SK-N-SH (cell line): ENCODE data around the gene TIMM23B.
"Not testable (repeated sequence)": the region's sequence is repeated elsewhere in the genome, so short reads cannot be mapped to it uniquely, and the experiment has no call there.

ENCODE experiments used
- ELF1 ChIP-seq: IDR thresholded peaks from 2 replicates; pipeline ENCODE4 v1.4.0; 2012
- FOXM1 ChIP-seq: IDR thresholded peaks from 2 replicates; pipeline ENCODE4 v1.4.0; 2012; ENCODE audit warnings: low read depth, mild to moderate bottlenecking
- GATA2 ChIP-seq: sonication (generic); formaldehyde crosslinking; IDR thresholded peaks from 2 replicates; pipeline ENCODE4 v1.5.0; 2020; ENCODE audit warnings: mild to moderate bottlenecking, missing genetic modification reagents
- MXI1 ChIP-seq: IDR thresholded peaks from 2 replicates; pipeline ENCODE4 v1.6.1; 2012; ENCODE audit warnings: mild to moderate bottlenecking, low read depth, low read length, improper control_type of control experiment
- POLR2AphosphoS5 ChIP-seq: IDR thresholded peaks from 2 replicates; pipeline ENCODE4 v1.6.1; 2012; ENCODE audit warnings: low read depth, low read length
- RFX5 ChIP-seq: IDR thresholded peaks from 2 replicates; pipeline ENCODE4 v1.6.1; 2012; ENCODE audit warnings: mild to moderate bottlenecking, improper control_type of control experiment, low read length
- TCF12 ChIP-seq: IDR thresholded peaks from 2 replicates; pipeline ENCODE4 v1.4.0; 2012
- YY1 ChIP-seq: IDR thresholded peaks from 2 replicates; pipeline ENCODE4 v1.4.0; 2012; ENCODE audit warnings: low read depth, mild to moderate bottlenecking
- TF ChIP-seq, protein P1 (sequence below): fragments of 200-600 bp; sonication (generic); IDR thresholded peaks from 2 replicates; pipeline ENCODE4 v1.6.1; 2017; ENCODE audit warnings: antibody characterized with exemption, mild to moderate bottlenecking, moderate library complexity
- TF ChIP-seq, protein P2 (sequence below): fragments of 150-350 bp; IDR thresholded peaks from 2 replicates; pipeline ENCODE4 v1.6.1; 2017; ENCODE audit warnings: antibody characterized with exemption, low read length, low read depth, borderline replicate concordance
- TF ChIP-seq, protein P3 (sequence below): IDR thresholded peaks from 2 replicates; pipeline ENCODE4; 2012
- TF ChIP-seq, protein P4 (sequence below): IDR thresholded peaks from 2 replicates; pipeline ENCODE4 v1.6.1; 2012; ENCODE audit warnings: mild to moderate bottlenecking, low read depth, low read length, moderate library complexity

DNA sequence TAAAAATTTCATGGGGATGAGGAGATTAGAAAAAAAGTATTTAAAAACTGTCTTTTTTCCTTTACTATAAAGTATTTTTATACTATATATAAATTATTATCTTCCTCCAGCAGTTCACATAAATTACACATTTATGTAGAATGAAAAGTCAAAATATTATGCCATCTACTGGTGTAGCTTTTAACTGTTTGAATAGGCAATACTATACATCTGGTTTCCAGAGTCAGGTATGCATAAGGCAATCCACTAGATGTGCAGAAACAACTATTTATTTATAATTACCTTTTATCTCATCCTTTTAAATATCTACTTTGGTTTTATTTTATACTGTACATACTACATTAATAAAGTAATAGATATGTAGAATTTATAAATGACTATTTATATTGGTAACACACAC lies 25.4 kb upstream of the TIMM23B start:
- TF ChIP-seq, protein P1, sequence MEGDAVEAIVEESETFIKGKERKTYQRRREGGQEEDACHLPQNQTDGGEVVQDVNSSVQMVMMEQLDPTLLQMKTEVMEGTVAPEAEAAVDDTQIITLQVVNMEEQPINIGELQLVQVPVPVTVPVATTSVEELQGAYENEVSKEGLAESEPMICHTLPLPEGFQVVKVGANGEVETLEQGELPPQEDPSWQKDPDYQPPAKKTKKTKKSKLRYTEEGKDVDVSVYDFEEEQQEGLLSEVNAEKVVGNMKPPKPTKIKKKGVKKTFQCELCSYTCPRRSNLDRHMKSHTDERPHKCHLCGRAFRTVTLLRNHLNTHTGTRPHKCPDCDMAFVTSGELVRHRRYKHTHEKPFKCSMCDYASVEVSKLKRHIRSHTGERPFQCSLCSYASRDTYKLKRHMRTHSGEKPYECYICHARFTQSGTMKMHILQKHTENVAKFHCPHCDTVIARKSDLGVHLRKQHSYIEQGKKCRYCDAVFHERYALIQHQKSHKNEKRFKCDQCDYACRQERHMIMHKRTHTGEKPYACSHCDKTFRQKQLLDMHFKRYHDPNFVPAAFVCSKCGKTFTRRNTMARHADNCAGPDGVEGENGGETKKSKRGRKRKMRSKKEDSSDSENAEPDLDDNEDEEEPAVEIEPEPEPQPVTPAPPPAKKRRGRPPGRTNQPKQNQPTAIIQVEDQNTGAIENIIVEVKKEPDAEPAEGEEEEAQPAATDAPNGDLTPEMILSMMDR: not testable (repeated sequence)
- TF ChIP-seq, protein P2, sequence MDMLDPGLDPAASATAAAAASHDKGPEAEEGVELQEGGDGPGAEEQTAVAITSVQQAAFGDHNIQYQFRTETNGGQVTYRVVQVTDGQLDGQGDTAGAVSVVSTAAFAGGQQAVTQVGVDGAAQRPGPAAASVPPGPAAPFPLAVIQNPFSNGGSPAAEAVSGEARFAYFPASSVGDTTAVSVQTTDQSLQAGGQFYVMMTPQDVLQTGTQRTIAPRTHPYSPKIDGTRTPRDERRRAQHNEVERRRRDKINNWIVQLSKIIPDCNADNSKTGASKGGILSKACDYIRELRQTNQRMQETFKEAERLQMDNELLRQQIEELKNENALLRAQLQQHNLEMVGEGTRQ: not testable (repeated sequence)
- not testable (repeated sequence) for TF ChIP-seq YY1; RFX5; ELF1; TCF12; FOXM1; POLR2AphosphoS5; MXI1; GATA2 (CRISPR knock-in tag)
- TF ChIP-seq, protein P3, sequence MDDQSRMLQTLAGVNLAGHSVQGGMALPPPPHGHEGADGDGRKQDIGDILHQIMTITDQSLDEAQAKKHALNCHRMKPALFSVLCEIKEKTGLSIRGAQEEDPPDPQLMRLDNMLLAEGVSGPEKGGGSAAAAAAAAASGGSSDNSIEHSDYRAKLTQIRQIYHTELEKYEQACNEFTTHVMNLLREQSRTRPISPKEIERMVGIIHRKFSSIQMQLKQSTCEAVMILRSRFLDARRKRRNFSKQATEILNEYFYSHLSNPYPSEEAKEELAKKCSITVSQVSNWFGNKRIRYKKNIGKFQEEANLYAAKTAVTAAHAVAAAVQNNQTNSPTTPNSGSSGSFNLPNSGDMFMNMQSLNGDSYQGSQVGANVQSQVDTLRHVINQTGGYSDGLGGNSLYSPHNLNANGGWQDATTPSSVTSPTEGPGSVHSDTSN: not testable (repeated sequence)
- TF ChIP-seq, protein P4, sequence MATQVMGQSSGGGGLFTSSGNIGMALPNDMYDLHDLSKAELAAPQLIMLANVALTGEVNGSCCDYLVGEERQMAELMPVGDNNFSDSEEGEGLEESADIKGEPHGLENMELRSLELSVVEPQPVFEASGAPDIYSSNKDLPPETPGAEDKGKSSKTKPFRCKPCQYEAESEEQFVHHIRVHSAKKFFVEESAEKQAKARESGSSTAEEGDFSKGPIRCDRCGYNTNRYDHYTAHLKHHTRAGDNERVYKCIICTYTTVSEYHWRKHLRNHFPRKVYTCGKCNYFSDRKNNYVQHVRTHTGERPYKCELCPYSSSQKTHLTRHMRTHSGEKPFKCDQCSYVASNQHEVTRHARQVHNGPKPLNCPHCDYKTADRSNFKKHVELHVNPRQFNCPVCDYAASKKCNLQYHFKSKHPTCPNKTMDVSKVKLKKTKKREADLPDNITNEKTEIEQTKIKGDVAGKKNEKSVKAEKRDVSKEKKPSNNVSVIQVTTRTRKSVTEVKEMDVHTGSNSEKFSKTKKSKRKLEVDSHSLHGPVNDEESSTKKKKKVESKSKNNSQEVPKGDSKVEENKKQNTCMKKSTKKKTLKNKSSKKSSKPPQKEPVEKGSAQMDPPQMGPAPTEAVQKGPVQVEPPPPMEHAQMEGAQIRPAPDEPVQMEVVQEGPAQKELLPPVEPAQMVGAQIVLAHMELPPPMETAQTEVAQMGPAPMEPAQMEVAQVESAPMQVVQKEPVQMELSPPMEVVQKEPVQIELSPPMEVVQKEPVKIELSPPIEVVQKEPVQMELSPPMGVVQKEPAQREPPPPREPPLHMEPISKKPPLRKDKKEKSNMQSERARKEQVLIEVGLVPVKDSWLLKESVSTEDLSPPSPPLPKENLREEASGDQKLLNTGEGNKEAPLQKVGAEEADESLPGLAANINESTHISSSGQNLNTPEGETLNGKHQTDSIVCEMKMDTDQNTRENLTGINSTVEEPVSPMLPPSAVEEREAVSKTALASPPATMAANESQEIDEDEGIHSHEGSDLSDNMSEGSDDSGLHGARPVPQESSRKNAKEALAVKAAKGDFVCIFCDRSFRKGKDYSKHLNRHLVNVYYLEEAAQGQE: not testable (repeated sequence)
